MG63 (cell line): ENCODE measurements around the gene SMARCAD1. TPM values are rescaled to one million over a fixed set of nuclear protein-coding genes. Genes with fewer than 3 reads are reported as not detected.

ENCODE experiments used
- DNase-seq: peaks from one replicate; pipeline ENCODE4 v3.0.0-alpha.2; 2020
- H3K27me3 ChIP-seq: fragments of 250-450 bp; sonication (Bioruptor Pico); 2 replicates; pipeline ENCODE4 v1.5.1; 2020; ENCODE audit warnings: mild to moderate bottlenecking, moderate library complexity
- H3K36me3 ChIP-seq: fragments of 250-450 bp; sonication (Bioruptor Pico); 2 replicates; pipeline ENCODE4 v1.5.1; 2020; ENCODE audit warnings: mild to moderate bottlenecking, moderate library complexity
- H3K4me3 ChIP-seq: fragments of 250-450 bp; sonication (Bioruptor Pico); 2 replicates; pipeline ENCODE4 v1.5.1; 2020; ENCODE audit warnings: mild to moderate bottlenecking, moderate library complexity
- H3K9me3 ChIP-seq: fragments of 250-450 bp; sonication (Bioruptor Pico); 2 replicates; pipeline ENCODE4 v1.5.1; 2020; ENCODE audit warnings: mild to moderate bottlenecking, moderate library complexity
- total RNA-seq: library from RNA; depleted of rRNA; stranded (reverse); fragments of >200 nt; shearing (Covaris generic); gene quantifications from 2 replicates; pipeline ENCODE4 v1.2.3, GENCODE V29; 2014; ENCODE audit warnings: low replicate concordance

SMARCAD1 gene
- total RNA-seq, 1 experiment from 2014 or later, result 6.1 TPM

DNA sequence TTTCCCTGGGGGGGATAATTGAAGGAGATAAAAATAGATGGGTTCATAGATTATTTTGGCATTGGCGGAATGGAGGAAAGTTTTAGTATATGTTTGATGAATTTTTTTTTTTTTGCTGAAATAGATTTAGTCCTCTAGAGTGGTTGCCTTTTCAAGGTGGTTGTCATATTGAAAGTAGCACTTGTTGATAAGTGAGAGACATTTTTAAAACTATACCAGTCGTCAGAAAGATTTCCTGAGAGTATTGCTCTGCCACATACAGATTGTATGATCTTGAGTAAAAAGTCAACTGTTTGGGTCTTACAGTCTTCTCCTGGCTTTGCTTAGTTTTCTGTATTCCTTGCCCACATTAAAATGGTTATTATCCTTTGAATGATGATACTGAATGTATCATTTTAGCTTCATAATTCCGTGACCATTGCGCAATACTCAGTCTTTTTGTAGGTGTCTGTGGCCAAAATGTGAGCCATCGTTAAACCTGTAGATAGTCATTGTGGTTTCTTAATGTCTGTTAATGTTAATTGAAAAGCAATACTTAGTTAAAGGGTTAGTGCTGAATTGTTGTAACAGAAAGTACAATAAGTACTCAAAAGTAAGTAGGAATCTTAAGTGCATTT is 7.1 kb downstream of the SMARCAD1 start:
- no peak for DNase-seq
- Histone ChIP-seq H3K9me3 (no peaks in the 10 kb centered on the region), H3K4me3 (no peak overlapping the region), H3K27me3 (no peaks in the 10 kb centered on the region), H3K36me3 (peaks cover 42% of the 10 kb centered on the region)

DNA sequence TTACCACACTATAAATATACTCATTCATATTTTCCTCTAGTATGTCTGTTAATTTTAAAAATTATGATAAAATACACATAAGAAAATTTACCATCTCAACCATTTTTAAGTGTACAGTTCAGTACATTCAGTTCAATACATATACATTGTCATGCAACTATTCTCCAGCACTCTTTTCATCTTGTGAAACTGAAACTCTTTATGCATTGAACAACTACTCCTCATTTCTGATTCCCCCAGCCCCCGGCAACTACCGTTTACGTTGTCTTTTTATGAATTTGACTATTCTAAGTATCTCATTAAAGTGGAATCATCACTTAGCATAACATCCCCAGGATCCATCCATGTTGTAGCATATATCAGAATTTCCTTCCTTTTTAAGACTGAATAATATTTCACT is 8.7 kb downstream of the SMARCAD1 start:
- DNase-seq, result no peak
- H3K36me3 ChIP-seq, result peaks cover 37% of the 10 kb centered on the region
- no peak overlapping the region for H3K4me3 ChIP-seq
- H3K27me3 ChIP-seq, result no peaks in the 10 kb centered on the region
- no peaks in the 10 kb centered on the region for H3K9me3 ChIP-seq

DNA sequence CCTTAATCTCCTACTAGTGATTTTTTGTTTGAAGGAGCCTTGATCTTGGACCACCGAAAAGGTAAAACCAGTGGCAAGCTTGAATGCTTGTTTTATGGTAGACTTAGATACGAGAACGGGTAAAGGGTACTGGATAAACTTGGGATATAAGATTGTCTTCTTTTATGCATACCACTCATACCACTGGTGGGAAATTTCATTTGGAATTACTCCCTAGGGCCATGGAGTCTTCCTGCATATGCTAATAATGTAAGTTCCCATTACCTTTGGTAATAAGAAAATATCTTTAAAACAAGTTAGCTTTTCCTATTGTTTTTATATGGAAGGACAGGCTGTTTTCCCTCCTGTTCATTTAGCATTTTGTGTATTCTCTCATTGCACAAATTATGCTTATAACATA is 11.7 kb downstream of the SMARCAD1 start:
- Histone ChIP-seq H3K27me3 (no peaks in the 10 kb centered on the region), H3K4me3 (no peak overlapping the region), H3K9me3 (no peaks in the 10 kb centered on the region), H3K36me3 (peaks cover 16% of the 10 kb centered on the region)
- no peak for DNase-seq

DNA sequence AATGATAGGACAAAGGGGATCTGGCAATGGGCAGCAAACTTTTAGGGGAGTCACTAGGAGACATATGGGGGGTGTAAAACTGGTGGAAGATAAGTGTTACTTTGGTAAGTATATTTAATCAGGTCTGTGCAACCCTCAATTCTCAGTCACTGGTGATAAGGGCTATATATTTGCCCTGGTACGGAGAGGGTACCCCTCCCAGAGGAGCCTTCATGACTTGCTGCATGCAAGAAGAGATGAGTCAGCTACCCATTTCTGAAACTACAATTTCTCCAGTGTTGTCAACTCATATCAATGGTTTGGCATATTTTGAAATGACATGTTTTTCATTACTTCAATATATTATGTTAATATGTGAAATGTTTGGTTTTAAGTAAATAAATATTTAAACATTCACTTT is 14.3 kb downstream of the SMARCAD1 start:
- H3K36me3 ChIP-seq, result peaks cover 16% of the 10 kb centered on the region; the same call in 1 of the 2 replicates
- H3K9me3 ChIP-seq, result no peaks in the 10 kb centered on the region
- no peak for DNase-seq
- no peaks in the 10 kb centered on the region for H3K27me3 ChIP-seq
- H3K4me3 ChIP-seq, result no peak overlapping the region

DNA sequence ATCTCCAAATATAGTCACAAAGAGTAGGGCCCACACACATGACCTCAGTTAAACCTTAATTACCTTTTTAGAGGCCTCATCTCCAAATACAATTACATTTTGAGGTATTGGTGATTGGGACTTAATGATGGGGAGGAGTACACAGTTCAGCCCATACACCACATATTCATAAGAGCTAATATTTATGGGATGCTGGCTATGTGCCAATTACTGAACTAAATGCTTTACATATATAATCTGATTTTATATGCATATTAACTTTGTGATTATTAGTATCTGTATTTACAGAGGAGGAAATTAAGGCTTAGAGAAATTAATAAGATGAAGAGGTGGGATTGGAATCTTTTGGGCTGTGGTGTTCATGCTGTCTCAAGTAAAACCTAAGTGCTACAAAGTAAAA is 17.8 kb downstream of the SMARCAD1 start:
- H3K9me3 ChIP-seq, result no peaks in the 10 kb centered on the region
- no peaks in the 10 kb centered on the region for H3K27me3 ChIP-seq
- no peak for DNase-seq
- peaks cover 9% of the 10 kb centered on the region; the same call in 1 of the 2 replicates for H3K36me3 ChIP-seq
- no peak overlapping the region for H3K4me3 ChIP-seq

DNA sequence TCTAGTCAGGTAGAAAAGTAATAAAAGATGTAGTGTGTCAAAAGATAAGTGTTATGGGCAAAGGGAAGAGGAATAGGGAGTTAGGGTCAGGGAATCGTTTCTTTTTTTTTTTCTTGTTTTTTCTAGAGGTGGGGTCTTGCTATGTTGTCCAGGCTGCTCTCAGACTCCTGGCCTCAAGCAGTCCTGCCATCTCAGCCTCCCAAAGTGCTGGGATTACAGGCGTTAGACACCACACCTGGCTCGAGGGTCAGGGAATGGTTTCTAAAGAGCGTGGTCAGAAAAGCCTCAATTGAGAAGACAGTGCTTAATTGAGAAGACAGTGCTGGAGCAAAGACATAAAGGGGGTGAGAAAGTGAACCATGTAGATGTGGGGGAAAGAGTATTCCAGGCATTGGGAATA is 19.1 kb downstream of the SMARCAD1 start:
- Histone ChIP-seq H3K9me3 (no peaks in the 10 kb centered on the region), H3K4me3 (no peak overlapping the region), H3K36me3 (peaks cover 7% of the 10 kb centered on the region; the same call in 1 of the 2 replicates), H3K27me3 (no peaks in the 10 kb centered on the region)
- no peak for DNase-seq

DNA sequence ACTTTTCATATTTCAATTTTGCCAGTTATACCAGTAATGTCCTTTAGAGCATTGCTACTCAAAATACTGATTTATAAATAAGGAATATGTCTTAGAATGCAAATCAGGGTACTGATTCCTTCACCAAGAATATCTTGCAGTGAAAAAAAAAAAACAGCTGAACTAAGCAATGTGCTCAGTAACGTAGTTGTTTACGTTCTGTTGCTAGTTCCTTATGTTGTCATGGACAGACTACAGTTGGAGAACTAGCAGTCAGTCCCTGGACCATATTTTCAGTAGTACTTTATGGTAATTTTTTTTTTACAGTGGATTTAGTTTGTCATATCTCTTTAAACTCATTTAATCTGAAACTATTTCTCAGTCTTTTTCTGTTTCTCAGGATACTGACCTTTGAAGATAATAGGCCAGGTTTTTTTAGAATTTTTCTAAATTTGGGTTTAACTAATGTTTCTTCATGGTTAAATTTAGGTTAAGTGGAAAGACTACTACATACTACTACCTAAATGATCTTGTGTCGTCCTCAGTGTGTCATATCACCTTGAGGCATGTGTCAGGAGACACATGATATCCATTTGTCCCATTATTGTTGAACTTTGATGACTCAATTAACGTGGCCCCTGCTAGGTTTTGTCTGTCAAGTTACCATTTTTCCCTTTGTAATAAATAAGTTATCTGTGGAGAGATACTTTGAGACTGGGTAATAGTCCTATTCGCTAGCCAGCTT is 21.0 kb downstream of the SMARCAD1 start:
- Histone ChIP-seq H3K27me3 (no peaks in the 10 kb centered on the region), H3K9me3 (no peaks in the 10 kb centered on the region), H3K4me3 (no peak overlapping the region), H3K36me3 (peaks cover 8% of the 10 kb centered on the region; the same call in 1 of the 2 replicates)
- no peak for DNase-seq

DNA sequence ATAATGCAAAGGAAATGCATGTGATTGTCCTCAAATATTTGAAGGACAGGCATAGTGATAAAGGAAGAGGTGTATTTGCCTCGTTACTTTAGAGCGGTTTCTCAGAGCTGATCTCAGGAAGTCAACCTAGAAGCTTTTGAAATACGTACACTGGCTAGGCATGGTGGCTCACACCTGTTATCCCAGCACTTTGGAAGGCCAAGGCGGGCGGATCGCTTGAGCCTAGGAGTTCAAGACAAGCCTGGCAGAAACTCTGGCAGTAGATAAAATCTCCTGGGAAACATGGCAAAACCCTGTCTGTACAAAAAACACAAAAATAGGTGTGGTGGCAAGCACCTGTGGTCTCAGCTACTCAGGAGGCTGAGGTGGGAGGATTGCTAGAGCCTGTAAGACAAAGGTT is 24.9 kb downstream of the SMARCAD1 start:
- no peaks in the 10 kb centered on the region for H3K9me3 ChIP-seq
- H3K27me3 ChIP-seq, result no peaks in the 10 kb centered on the region
- no peak overlapping the region for H3K4me3 ChIP-seq
- no peak for DNase-seq
- H3K36me3 ChIP-seq, result peaks cover 9% of the 10 kb centered on the region

DNA sequence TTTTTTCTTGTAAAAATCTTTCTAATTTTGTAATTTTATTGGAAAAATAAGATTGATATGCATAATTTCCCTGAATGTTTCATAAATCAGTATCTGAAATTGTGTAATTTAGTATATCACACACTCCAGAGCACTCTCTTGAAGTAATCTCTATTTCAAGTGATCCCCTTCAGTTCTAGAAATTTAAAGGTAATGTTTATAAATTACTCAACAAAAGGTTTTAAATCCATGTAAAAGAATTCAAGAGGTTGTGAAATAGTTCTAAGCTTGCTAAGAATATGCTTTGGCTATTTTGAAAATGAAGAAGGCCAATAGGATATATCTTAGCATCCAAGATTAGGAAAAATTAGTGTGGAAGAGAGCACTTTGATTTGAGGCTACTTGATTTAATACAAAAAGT is 28.2 kb downstream of the SMARCAD1 start:
- no peak for DNase-seq
- no peaks in the 10 kb centered on the region for H3K27me3 ChIP-seq
- H3K9me3 ChIP-seq, result no peaks in the 10 kb centered on the region
- no peak overlapping the region for H3K4me3 ChIP-seq
- H3K36me3 ChIP-seq, result peaks cover 14% of the 10 kb centered on the region

DNA sequence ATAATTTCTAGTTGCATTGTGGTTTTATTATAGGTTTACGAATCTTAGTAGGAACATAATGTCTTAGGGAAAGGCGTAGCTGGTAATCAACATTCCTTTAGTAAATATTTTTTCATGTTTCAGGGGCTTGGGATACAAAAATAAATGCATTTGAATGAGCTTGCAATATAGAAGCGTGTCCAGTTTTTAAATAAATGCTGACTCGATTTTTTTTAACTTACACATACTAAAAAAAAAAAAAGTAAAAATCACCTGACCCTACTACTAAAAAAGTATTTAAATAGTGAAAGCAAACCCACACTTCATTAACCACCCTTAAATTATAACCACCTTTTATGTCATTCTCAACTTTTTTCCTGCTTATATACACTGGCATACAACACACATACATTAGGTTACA is 29.6 kb downstream of the SMARCAD1 start:
- H3K27me3 ChIP-seq, result no peaks in the 10 kb centered on the region
- H3K9me3 ChIP-seq, result no peaks in the 10 kb centered on the region
- H3K4me3 ChIP-seq, result no peak overlapping the region
- no peak for DNase-seq
- peaks cover 18% of the 10 kb centered on the region for H3K36me3 ChIP-seq

DNA sequence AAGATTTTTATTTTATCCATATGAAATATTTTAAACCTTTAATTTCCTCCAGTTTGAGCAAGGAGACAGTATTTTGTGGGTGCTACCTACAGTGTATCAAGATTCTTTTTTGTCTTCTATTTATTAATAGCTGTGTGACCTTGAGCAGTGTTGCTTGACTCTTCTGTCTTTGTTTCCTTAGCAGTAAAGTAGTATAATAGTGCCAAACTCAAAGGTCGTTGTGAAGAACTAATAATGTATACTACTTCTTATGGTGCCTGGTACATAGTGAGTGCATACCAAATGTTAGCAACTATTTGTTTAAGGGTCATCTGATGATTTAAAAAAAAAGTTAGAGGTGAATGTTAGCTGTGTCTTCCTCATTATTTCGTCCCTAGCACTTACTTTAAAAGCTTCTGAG is 30.5 kb downstream of the SMARCAD1 start:
- DNase-seq, result no peak
- H3K9me3 ChIP-seq, result no peaks in the 10 kb centered on the region
- H3K27me3 ChIP-seq, result no peaks in the 10 kb centered on the region
- peaks cover 18% of the 10 kb centered on the region for H3K36me3 ChIP-seq
- no peak overlapping the region for H3K4me3 ChIP-seq

DNA sequence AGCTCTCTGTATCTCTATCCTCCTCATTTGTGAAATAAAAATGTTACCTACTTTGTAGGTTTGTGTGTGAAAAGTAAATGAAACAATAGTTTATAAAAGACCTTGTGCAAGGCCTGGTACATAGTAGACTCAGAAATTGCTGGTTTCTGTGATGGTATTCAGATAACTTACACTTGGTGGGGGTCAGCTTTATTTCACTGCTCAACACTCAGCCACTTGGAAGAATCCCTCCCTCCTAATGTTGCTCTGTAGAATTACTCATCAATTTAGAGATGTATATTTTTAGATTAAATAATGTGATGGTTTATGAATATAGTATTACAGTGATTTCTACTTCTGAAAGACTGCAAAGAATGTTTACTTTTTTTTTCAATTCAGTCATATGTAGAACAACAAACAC is 32.7 kb downstream of the SMARCAD1 start:
- H3K27me3 ChIP-seq, result no peaks in the 10 kb centered on the region
- DNase-seq, result no peak
- peaks cover 26% of the 10 kb centered on the region for H3K36me3 ChIP-seq
- H3K9me3 ChIP-seq, result no peaks in the 10 kb centered on the region
- no peak overlapping the region for H3K4me3 ChIP-seq

DNA sequence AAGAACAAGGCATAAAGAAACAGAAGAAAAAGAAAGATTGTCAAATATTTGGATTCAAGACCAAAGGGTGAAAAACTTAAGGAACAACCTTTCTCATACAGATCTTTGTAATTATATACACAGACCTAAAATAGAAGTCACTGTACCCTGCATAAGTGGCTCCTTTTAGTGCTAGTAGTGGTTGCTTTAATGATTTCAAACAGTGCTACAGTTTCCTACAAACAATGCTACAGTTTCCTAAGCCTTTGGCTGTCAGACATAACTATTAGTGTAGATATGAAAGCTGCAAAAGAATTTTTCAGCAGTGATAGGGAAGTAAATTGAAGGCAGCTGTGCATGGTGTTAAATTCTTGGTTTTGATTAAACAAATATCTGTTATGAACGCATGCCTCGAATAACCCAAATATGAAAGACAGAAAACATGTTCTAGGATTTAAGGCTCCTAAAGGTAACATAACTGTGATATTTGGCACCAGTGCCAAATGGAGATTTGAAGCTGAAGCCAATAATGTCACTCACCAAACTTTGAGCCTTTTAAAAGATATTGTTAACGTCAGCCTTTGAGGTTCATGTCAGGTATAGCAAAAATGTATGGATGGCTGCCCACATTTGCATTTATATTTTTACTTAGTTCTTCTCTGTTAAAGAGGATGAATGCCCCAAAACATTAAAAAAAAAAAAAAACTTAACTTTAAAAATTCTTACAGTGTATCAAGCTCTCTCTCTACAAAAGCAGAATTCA is 36.6 kb downstream of the SMARCAD1 start:
- no peak for DNase-seq
- Histone ChIP-seq H3K4me3 (no peak overlapping the region), H3K9me3 (no peaks in the 10 kb centered on the region), H3K36me3 (peaks cover 16% of the 10 kb centered on the region), H3K27me3 (no peaks in the 10 kb centered on the region)

DNA sequence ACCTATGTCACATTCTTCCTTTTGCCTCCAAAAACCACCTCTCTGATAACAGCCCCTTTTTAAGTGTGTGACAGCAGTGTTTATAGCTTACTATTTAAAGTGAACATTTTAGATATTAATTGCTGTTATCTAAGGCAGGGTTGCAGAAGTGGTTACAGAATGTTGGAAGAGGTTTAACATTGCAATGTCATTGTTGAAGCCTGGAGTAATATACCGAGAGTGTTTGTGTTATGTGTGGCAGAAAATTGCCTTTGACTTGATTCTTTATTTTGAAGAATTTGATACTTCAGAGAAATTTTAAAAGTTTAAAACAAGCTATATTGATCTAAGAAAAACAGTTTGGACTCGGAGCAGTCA is 37.1 kb downstream of the SMARCAD1 start:
- no peaks in the 10 kb centered on the region for H3K27me3 ChIP-seq
- no peaks in the 10 kb centered on the region for H3K9me3 ChIP-seq
- H3K4me3 ChIP-seq, result no peak overlapping the region
- no peak for DNase-seq
- peaks cover 16% of the 10 kb centered on the region for H3K36me3 ChIP-seq

DNA sequence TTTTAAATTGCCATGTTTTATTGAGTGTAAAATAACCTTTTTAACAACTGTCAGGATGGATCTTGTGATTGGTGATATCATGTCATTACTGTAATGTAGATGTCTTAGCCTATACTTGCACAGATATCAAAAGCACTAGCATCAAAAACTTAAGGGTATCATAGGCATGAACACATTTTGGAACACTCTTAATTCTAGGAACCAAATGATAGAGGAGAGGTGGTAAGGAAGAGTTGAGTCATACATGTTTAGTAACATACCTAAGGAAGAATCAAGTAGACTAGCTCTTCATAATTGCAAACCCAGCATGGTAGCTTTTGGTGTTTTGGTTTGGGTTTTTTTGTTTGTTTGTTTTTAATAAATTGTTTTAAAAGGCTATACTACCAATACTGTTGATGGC is 43.4 kb downstream of the SMARCAD1 start:
- Histone ChIP-seq H3K4me3 (no peak overlapping the region), H3K36me3 (peaks cover 15% of the 10 kb centered on the region), H3K9me3 (no peaks in the 10 kb centered on the region), H3K27me3 (no peaks in the 10 kb centered on the region)
- no peak for DNase-seq

DNA sequence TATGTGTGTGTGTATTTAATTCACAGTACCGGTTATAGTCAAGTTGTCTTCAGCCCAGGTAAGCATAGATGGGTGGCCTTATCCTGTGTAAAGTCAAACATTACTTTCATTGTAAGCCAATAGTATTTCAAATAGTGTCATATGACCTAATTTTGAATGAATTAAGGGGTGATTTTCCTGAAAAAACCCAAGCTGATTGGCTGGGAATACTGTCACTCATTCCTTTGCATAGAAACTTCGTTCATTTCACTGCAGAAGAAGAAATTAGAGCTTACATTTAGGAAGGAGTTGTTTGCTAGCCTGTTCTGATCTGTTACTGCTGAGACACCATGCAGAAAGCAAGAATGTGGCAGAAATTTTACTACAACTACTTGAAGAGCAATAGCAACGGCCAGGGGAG is 45.4 kb downstream of the SMARCAD1 start:
- DNase-seq, result no peak
- Histone ChIP-seq H3K9me3 (no peaks in the 10 kb centered on the region), H3K4me3 (no peak overlapping the region), H3K36me3 (peaks cover 15% of the 10 kb centered on the region), H3K27me3 (no peaks in the 10 kb centered on the region)

DNA sequence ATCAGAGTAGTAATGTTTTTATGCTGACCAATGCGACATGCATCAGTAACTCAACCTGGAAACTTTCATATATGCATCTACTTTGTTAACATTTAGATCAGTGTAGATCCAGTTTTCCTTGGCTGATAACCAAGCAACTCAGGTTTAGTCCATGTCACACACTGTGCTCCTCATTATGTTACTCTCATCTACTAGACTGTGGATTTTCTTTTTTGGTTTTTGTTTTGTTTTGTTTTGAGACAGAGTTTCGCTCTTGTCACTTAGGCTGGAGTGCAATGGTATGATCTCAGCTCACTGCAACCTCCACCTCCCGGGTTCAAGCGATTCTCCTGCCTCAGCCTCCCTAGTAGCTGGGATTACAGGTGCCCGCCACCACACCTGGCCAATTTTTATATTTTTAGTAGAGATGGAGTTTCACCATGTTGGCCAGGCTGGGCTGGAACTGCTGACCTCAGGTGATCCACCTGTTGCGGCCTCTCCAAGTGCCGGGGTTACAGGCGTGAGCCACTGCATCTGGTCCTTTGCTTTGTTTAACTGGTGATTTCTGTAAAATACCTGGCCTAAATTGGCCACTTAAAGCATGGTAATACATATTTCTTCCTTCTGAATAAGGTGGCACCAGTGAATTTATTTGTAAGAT is 48.6 kb downstream of the SMARCAD1 start:
- DNase-seq, result no peak
- Histone ChIP-seq H3K4me3 (no peak overlapping the region), H3K9me3 (no peaks in the 10 kb centered on the region), H3K36me3 (peaks cover 12% of the 10 kb centered on the region), H3K27me3 (no peaks in the 10 kb centered on the region)
